ENCODE data around the gene LEFTY1. TPM values are rescaled to one million over a fixed set of nuclear protein-coding genes. Genes with fewer than 3 reads are reported as not detected.
"Not testable (repeated sequence)": the region's sequence is repeated elsewhere in the genome, so short reads cannot be mapped to it uniquely, and the experiment has no call there.

LEFTY1 gene
- total and polyA plus RNA-seq, 2 donors (not counting 3 experiments of a cell fraction or from before 2014, with no cell fraction given): not detected

DNA sequence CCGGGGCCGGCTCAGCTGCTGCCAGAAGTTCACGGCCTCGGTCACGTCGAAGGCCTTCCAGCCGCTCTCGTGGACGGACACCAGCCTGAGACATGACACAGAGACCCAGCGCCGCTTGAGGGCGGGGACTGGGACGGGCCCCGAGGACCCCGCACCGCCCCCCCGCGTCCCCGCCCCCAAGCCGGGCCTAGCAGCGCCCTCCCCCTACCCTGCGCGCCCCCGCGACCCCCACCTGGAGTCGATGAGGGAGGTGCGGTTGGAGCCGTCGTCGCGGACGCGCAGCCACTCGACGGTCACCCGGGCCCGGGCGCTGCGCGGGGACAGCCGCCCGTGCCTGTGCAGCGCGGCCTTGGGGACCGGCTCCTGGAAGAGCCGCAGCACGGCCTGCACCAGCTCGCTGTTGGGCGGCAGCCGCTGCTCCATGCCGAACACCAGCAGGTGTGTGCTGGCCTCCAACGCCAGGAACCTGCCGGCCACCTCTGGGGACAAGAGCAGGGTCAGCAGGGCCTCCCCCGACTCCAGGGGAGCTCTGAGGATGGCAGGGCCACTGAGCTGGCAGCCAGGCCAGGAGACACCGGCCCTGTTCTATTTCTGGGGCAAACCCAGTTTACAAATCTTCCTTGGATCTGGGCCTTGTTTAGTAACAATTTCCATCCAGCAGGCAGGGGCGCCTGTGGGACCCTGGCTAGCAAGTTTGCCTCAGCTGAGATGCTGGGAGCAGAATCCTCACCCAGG, 1.2 kb downstream of the LEFTY1 start:
- H3K4me2 ChIP-seq (ENCODE audit: insufficient read depth, low read length); H3K27me3 ChIP-seq (ENCODE audit: control insufficient read depth in 2 of 2, insufficient read depth in 2 of 2, low read length in 2 of 2); CTCF ChIA-PET; H4K20me1 ChIP-seq (replicated peaks; ENCODE audit: control insufficient read depth, extremely low read depth, insufficient read depth, low read length); DNase-seq (ENCODE audit: low read depth, low spot score); H3K9ac ChIP-seq (replicated peaks; ENCODE audit: extremely low read depth, insufficient read depth, low read length); H3K36me3 ChIP-seq (ENCODE audit: control insufficient read depth in 2 of 2, extremely low read depth in 1 of 2, insufficient read depth in 2 of 2, low read length in 2 of 2); H2AFZ ChIP-seq (ENCODE audit: low read depth, low read length); dilution Hi-C loops (cut with MboI; ENCODE audit: extremely low pct_ligation_motif_present, low sequenced_read_pairs); POLR2A ChIA-PET; H3K4me1 ChIP-seq (ENCODE audit: control insufficient read depth, extremely low read depth, insufficient read depth, low read length); FAIRE-seq; H3K27ac ChIP-seq (ENCODE audit: insufficient read depth, low read depth, low read length); H3K9me1 ChIP-seq (replicated peaks; ENCODE audit: control insufficient read depth, extremely low read depth, insufficient read depth, low read length); intact Hi-C loops (cut with micrococcal nuclease); H3K79me2 ChIP-seq (ENCODE audit: control insufficient read depth, insufficient read depth, low read length); H3K9me3 ChIP-seq (replicated peaks; ENCODE audit: control insufficient read depth, insufficient read depth, low read length); H3K4me3 ChIP-seq (replicated peaks in 1 of 3; ENCODE audit: insufficient read depth in 1 of 3, low read depth in 1 of 3, low read length in 3 of 3); BruUV-seq (replicated peaks): not testable (repeated sequence)

DNA sequence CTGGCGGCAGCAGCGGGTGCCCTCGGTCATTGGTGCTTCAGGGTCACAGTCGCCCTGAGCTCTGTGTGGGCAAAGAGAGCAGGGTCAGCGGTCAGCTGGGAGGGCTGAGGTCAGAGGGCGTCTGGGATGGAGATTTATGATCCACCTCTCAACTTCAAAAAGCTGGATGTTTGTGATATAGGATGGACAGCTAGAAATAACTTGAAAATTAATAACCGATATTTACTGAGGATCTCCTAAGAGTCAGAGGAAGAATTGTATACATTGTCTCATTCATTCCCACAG, 2.0 kb downstream of the LEFTY1 start:
- CTCF ChIA-PET: no interaction called here
- dilution Hi-C loops (cut with MboI; ENCODE audit: extremely low pct_ligation_motif_present, low sequenced_read_pairs): no loop called here

More for the DNA sequence above, 2.0 kb downstream of the LEFTY1 start:
- no peak overlapping the region for H3K4me3 ChIP-seq (replicated peaks in 1 of 3; ENCODE audit: insufficient read depth in 1 of 3, low read depth in 1 of 3, low read length in 3 of 3)
- no peaks in the 10 kb centered on the region for H4K20me1 ChIP-seq (replicated peaks; ENCODE audit: control insufficient read depth, extremely low read depth, insufficient read depth, low read length)
- H3K27ac ChIP-seq (ENCODE audit: insufficient read depth, low read depth, low read length): no peak overlapping the region
- no peak overlapping the region for H2AFZ ChIP-seq (ENCODE audit: low read depth, low read length)
- H3K4me1 ChIP-seq (ENCODE audit: control insufficient read depth, extremely low read depth, insufficient read depth, low read length): peaks cover 3% of the 10 kb centered on the region
- H3K27me3 ChIP-seq (ENCODE audit: control insufficient read depth in 2 of 2, insufficient read depth in 2 of 2, low read length in 2 of 2): no peaks in the 10 kb centered on the region
- POLR2A ChIA-PET: no interaction called here
- H3K9me1 ChIP-seq (replicated peaks; ENCODE audit: control insufficient read depth, extremely low read depth, insufficient read depth, low read length): no peaks in the 10 kb centered on the region
- no TSS peak for BruUV-seq (replicated peaks)
- no peak for DNase-seq (ENCODE audit: low read depth, low spot score)
- H3K9me3 ChIP-seq (replicated peaks; ENCODE audit: control insufficient read depth, insufficient read depth, low read length): no peaks in the 10 kb centered on the region
- no peak for TF ChIP-seq GATA2 (IDR thresholded peaks at IDR 0.05; ENCODE audit: insufficient read depth, insufficient read length, low read depth, low read length)
- TF ChIP-seq, protein P1, sequence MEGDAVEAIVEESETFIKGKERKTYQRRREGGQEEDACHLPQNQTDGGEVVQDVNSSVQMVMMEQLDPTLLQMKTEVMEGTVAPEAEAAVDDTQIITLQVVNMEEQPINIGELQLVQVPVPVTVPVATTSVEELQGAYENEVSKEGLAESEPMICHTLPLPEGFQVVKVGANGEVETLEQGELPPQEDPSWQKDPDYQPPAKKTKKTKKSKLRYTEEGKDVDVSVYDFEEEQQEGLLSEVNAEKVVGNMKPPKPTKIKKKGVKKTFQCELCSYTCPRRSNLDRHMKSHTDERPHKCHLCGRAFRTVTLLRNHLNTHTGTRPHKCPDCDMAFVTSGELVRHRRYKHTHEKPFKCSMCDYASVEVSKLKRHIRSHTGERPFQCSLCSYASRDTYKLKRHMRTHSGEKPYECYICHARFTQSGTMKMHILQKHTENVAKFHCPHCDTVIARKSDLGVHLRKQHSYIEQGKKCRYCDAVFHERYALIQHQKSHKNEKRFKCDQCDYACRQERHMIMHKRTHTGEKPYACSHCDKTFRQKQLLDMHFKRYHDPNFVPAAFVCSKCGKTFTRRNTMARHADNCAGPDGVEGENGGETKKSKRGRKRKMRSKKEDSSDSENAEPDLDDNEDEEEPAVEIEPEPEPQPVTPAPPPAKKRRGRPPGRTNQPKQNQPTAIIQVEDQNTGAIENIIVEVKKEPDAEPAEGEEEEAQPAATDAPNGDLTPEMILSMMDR (IDR thresholded peaks at IDR 0.05; ENCODE audit: extremely low read depth in 1 of 2, insufficient read depth in 1 of 2, low read depth in 1 of 2, low read length in 2 of 2): no peak
- H3K36me3 ChIP-seq (ENCODE audit: control insufficient read depth in 2 of 2, extremely low read depth in 1 of 2, insufficient read depth in 2 of 2, low read length in 2 of 2): no peaks in the 10 kb centered on the region
- no peak overlapping the region for H3K9ac ChIP-seq (replicated peaks; ENCODE audit: extremely low read depth, insufficient read depth, low read length)
- FAIRE-seq: no peak
- intact Hi-C loops (cut with micrococcal nuclease): no loop called here
- H3K79me2 ChIP-seq (ENCODE audit: control insufficient read depth, insufficient read depth, low read length): no peaks in the 10 kb centered on the region
- H3K4me2 ChIP-seq (ENCODE audit: insufficient read depth, low read length): no peak overlapping the region
